Activated CD4-positive, alpha-beta memory T cell treated with anti-CD3 and anti-CD28 coated beads, Interleukin-2, amount 10 ng/mL, durations not matched to agents 7 days and 5 days (primary cell): ENCODE data around the gene SHISA5. TPM values are rescaled to one million over a fixed set of nuclear protein-coding genes. Genes with fewer than 3 reads are reported as not detected.
"Not testable (repeated sequence)": the region's sequence is repeated elsewhere in the genome, so short reads cannot be mapped to it uniquely, and the experiment has no call there.

Experiments
- CTCF ChIA-PET: fragments of 350-600 bp; sonication (Branson Sonifier 250); formaldehyde crosslinking; loops from one replicate; lab custom pipeline; 2021; ENCODE audit warnings: antibody characterized with exemption, inconsistent platforms; lab: Charles Lee
- POLR2A ChIA-PET: fragments of 350-600 bp; sonication (Branson Sonifier 250); formaldehyde crosslinking; loops from one replicate; lab custom pipeline; 2021; ENCODE audit warnings: antibody characterized with exemption; lab: Charles Lee
- DNase-seq: peaks from one replicate; pipeline ENCODE4 v3.0.0-alpha.2; 2020
- H3K27ac Mint-ChIP-seq: one replicate; pipeline ENCODE4 v1.8.0; 2021; ENCODE audit warnings: mild to moderate bottlenecking, mixed read lengths
- H3K27me3 Mint-ChIP-seq: one replicate; pipeline ENCODE4 v1.8.0; 2021; ENCODE audit warnings: mixed read lengths
- H3K36me3 Mint-ChIP-seq: one replicate; pipeline ENCODE4 v1.8.0; 2021; ENCODE audit warnings: low read depth, mixed read lengths
- H3K4me1 Mint-ChIP-seq: one replicate; pipeline ENCODE4 v1.8.0; 2021; ENCODE audit warnings: mixed read lengths
- H3K4me3 Mint-ChIP-seq: one replicate; pipeline ENCODE4 v1.8.0; 2021; ENCODE audit warnings: mild to moderate bottlenecking, mixed read lengths
- H3K9me3 Mint-ChIP-seq: one replicate; pipeline ENCODE4 v1.8.0; 2021; ENCODE audit warnings: mixed read lengths
- total RNA-seq, 2 experiments: library from RNA; stranded (reverse); gene quantifications; one replicate each; pipeline ENCODE4 v1.2.3, GENCODE V29; 2021

SHISA5 gene
- total RNA-seq, 2 experiments from 2014 or later: 336 to 337 TPM

DNA sequence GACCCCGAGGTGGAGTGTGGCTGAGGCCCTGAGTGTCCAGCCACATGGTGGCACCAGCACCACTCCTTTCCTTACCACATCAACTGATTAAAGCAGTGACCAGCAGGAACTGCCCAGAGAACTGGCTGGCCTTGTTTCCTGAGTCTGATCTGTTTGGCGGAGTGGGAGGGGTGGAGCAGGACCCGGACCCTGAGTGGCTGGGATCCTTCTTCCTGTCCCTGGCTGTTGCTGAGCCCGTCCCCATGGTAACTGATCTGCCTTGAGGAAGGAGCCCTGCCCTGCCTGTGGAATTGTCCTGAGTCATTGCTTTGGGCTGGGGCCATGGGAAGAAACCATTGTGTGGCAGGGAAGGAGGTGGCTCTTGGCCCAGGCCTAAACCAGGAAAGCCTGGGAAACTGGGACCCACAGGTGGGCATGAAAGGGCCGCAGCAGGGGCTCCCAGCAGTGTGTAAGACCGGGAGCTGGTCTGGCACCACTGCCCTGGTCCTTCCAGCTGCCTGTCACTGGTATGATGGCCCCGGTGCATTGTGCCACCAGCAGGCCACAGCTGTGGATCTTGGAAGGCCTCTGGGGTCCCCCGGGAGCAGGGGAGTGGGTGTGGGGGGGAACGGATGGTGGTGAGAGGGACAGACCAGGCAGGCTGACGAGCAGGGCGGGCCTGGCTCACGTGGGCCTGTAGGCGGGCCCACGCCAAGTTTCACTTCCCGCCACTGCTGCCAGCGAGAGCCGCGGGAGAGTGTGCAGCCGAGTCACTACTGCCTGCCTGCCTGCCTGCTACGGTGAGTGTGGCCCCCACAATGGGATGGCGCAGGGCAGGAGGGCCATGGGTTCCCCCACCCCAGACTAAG, 38.2 kb downstream of the SHISA5 start:
- Mint-ChIP-seq H3K27me3 (no peaks in the 10 kb centered on the region), H3K27ac (peak overlapping the region; percentile 94), H3K4me3 (peak overlapping the region; percentile 95), H3K9me3 (no peaks in the 10 kb centered on the region), H3K4me1 (peaks cover 56% of the 10 kb centered on the region), H3K36me3 (peaks cover 57% of the 10 kb centered on the region)
- DNase-seq: peak; percentile 87
- CTCF ChIA-PET: interaction anchor here (0.6 to 3.9 kb wide), 7 partner anchors 16 to 93 kb away, joined by 3 to 20 read pairs (median 6); partner anchors contain the start of genes CCDC51 and TMA7
- POLR2A ChIA-PET: interaction anchor here (0.6 to 5.5 kb wide), 24 partner anchors 8 to 628 kb away, joined by 3 to 58 read pairs (median 9); partner anchors contain the start of genes ATRIP, CCDC51, CELSR3 and PFKFB4

- Mint-ChIP-seq H3K4me1 (peaks cover 52% of the 10 kb centered on the region), H3K27me3 (no peaks in the 10 kb centered on the region), H3K27ac (peak overlapping the region; percentile 94), H3K36me3 (peaks cover 58% of the 10 kb centered on the region), H3K9me3 (no peaks in the 10 kb centered on the region), H3K4me3 (peak overlapping the region; percentile 95)
- CTCF ChIA-PET: interaction anchor here (0.6 to 3.9 kb wide), 5 partner anchors 15 to 94 kb away, joined by 3 to 20 read pairs (median 7); no protein-coding TSS in a partner anchor
- POLR2A ChIA-PET: interaction anchor here (0.6 to 5.5 kb wide), 12 partner anchors 8 to 197 kb away, joined by 3 to 58 read pairs (median 14); partner anchors contain the start of genes ATRIP, CCDC51, PFKFB4 and SHISA5
- DNase-seq: no peak
Observed at GRCh38 chr3:48465237-48465530, 38.8 kb downstream of the SHISA5 start.

DNA sequence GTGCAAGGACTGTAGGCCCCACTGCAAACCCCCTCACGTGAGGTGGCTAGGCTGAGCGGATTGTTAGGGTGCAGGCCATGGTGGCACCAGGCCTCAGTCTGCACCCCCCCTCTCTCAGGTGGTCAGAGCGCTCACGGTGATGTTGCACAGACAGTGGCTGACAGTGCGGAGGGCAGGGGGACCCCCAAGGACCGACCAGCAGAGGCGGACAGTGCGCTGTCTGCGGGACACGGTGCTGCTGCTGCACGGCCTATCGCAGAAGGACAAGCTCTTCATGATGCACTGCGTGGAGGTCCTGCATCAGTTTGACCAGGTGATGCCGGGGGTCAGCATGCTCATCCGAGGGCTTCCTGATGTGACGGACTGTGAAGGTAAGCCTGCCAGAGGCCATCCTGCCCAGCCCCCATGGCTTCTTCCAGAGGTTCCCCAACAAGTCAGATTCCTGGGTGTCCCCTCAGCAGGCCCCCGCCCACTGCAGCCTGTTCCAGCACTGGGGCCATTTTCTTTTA, 39.2 kb downstream of the SHISA5 start:
- H3K4me1 Mint-ChIP-seq: peaks cover 48% of the 10 kb centered on the region
- no peak overlapping the region for H3K4me3 Mint-ChIP-seq
- no peak for DNase-seq
- peak overlapping the region; percentile 94 for H3K27ac Mint-ChIP-seq
- H3K9me3 Mint-ChIP-seq: no peaks in the 10 kb centered on the region
- H3K36me3 Mint-ChIP-seq: peaks cover 56% of the 10 kb centered on the region
- POLR2A ChIA-PET: interaction anchor here (1.0 to 5.5 kb wide), 5 partner anchors 8 to 92 kb away, joined by 3 to 58 read pairs (median 20); partner anchors contain the start of genes ATRIP, CCDC51, PFKFB4 and SHISA5
- no peaks in the 10 kb centered on the region for H3K27me3 Mint-ChIP-seq
- CTCF ChIA-PET: interaction anchor here (1.8 to 2.9 kb wide), 2 partner anchors 29 to 94 kb away, joined by 6 to 10 read pairs; no protein-coding TSS in a partner anchor

DNA sequence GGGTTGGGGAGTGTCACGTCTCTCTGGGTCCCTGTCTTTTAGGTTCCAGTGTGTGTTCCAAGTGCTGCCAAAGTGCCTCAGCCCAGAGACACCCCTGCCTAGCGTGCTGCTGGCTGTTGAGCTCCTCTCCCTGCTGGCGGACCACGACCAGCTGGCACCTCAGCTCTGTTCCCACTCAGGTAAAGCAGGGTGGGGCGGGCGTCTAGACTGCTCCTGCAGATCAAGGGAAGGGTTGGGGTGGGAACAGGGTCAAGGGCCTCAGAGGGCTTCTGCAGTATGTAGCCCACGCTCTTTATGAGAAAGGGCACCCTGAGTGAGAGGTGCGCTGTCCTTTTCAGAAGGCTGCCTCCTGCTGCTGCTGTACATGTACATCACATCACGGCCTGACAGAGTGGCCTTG, 40.3 kb downstream of the SHISA5 start:
- DNase-seq: no peak
- Mint-ChIP-seq H3K27me3 (no peaks in the 10 kb centered on the region), H3K36me3 (peaks cover 56% of the 10 kb centered on the region), H3K4me1 (peaks cover 37% of the 10 kb centered on the region), H3K27ac (no peak overlapping the region), H3K4me3 (no peak overlapping the region), H3K9me3 (no peaks in the 10 kb centered on the region)
- CTCF ChIA-PET: interaction anchor here (0.7 to 2.9 kb wide), 3 partner anchors 10 to 86 kb away, joined by 3 to 10 read pairs (median 6); no protein-coding TSS in a partner anchor
- POLR2A ChIA-PET: interaction anchor here (0.7 to 5.5 kb wide), 6 partner anchors 9 to 86 kb away, joined by 3 to 58 read pairs (median 12); partner anchors contain the start of genes ATRIP, CCDC51, SHISA5 and TMA7

DNA sequence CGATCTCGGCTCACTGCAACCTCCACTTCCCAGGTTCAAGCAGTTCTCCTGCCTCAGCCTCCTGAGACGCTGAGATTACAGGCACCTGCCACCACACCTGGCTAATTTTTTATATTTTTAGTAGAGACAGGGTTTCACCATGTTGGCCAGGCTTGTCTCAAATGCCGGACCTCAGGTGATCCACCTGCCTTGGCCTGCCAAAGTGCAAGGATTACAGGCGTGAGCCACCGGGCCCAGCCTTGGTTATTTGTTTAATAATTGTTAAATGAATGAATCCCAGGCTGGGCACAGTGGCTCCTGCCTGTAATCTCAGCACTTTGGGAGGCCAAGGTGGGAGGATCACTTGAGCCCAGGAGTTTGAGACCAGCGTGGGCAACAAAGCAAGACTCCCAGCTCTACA, 42.2 kb downstream of the SHISA5 start:
- not testable (repeated sequence) for H3K27ac Mint-ChIP-seq, H3K4me3 Mint-ChIP-seq, DNase-seq, H3K27me3 Mint-ChIP-seq, H3K9me3 Mint-ChIP-seq
- peaks cover 47% of the 10 kb centered on the region for H3K36me3 Mint-ChIP-seq
- POLR2A ChIA-PET: interaction anchor here (3.3 to 6.5 kb wide), 4 partner anchors 11 to 22 kb away, joined by 20 to 58 read pairs (median 28); partner anchors contain the start of genes ATRIP, CCDC51 and TMA7
- CTCF ChIA-PET: interaction anchor here (2.9 kb wide), 1 partner anchor 26 kb away, joined by 10 read pairs; no protein-coding TSS in a partner anchor
- peaks cover 18% of the 10 kb centered on the region for H3K4me1 Mint-ChIP-seq

DNA sequence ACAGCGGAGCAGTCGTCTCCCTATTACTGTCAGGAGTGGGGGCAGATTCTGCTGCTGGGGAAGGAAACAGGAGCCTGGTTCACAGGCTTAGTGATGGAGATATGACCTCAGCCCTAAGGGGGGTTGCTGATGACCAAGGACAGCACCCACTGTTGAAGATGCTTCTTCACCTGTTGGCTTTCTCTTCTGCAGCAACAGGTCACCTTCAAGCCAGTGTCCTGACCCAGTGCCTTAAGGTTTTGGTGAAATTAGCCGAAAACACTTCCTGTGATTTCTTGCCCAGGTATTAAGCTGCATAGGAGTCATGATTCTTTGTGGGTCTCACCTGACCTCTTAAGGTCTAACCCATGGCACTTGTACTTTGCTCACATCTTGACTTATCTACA, 43.5 kb downstream of the SHISA5 start:
- Mint-ChIP-seq H3K9me3 (no peaks in the 10 kb centered on the region), H3K4me3 (no peak overlapping the region), H3K27me3 (no peaks in the 10 kb centered on the region), H3K4me1 (peaks cover 11% of the 10 kb centered on the region), H3K27ac (peak overlapping the region; percentile 5), H3K36me3 (peaks cover 37% of the 10 kb centered on the region)
- ChIA-PET POLR2A (interaction anchor here (4.4 to 6.5 kb wide), 2 partner anchors 12 to 13 kb away, joined by 11 to 32 read pairs; partner anchors contain the start of gene ATRIP), CTCF (interaction anchor here (0.9 kb wide), 1 partner anchor 24 kb away, joined by 4 read pairs; no protein-coding TSS in a partner anchor)
- no peak for DNase-seq

DNA sequence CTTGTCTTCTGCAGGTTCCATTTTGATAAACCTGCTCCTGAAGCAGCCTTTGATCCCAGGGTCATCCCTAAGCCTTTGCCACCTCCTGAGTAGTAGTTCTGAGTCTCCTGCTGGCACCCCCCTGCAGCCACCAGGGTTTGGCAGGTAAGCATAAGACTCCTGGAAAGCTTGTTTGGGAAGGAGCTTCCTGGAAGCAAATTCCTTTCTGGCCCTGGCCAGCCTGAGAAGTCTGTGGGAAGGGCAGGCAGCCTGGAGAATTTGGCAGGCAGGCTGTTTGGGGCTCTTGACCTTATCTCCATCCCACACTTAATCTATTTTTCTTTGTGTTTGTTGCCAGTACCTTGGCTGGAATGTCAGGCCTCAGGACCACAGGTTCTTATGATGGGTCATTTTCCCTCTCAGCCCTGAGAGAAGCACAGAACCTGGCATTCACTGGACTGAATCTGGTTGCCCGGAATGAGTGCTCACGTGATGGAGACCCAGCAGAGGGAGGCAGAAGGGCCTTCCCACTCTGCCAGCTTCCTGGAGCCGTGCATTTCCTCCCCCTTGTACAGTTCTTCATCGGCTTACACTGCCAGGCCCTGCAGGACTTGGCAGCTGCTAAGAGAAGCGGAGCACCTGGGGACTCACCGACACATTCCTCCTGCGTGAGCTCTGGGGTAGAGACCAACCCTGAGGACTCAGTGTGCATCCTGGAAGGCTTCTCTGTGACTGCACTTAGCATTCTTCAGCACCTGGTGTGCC, 44.0 kb downstream of the SHISA5 start:
- peaks cover 38% of the 10 kb centered on the region for H3K36me3 Mint-ChIP-seq

DNA sequence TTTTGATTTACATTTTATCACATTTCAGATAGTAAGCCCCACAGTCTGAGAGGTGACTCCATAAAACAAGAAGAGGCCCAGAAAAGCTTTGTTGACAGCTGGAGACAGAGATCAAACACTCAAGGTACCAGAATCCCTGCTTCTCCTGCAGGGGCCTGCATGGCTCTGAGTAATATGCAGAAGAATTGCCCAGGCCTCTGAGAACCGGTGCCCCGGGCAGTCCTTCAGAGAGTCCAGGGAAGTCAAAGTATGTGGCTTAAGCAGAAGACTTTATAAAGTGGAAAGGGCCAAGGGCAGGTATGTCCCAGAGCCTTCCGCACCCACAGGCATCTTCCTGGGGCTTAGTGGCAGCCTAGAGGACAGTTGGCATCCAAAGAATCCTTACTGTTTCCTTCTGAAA, 44.6 kb downstream of the SHISA5 start:
- H3K4me1 Mint-ChIP-seq: peaks cover 6% of the 10 kb centered on the region
- no peaks in the 10 kb centered on the region for H3K27me3 Mint-ChIP-seq
- DNase-seq: no peak
- no peaks in the 10 kb centered on the region for H3K9me3 Mint-ChIP-seq
- H3K36me3 Mint-ChIP-seq: peaks cover 43% of the 10 kb centered on the region
- no peak overlapping the region for H3K4me3 Mint-ChIP-seq
- CTCF ChIA-PET: interaction anchor here (1.9 to 5.1 kb wide), 2 partner anchors 24 to 98 kb away, joined by 11 to 25 read pairs; partner anchors contain the start of gene PFKFB4
- POLR2A ChIA-PET: interaction anchor here (1.1 to 6.5 kb wide), 4 partner anchors 12 to 50 kb away, joined by 3 to 32 read pairs (median 7); partner anchors contain the start of gene ATRIP
- H3K27ac Mint-ChIP-seq: no peak overlapping the region

More for the DNA sequence above, 44.0 kb downstream of the SHISA5 start:
- POLR2A ChIA-PET: interaction anchor here (1.1 to 6.5 kb wide), 3 partner anchors 12 to 50 kb away, joined by 3 to 32 read pairs (median 11); partner anchors contain the start of gene ATRIP
- Mint-ChIP-seq H3K4me1 (peaks cover 6% of the 10 kb centered on the region), H3K27ac (no peak overlapping the region), H3K27me3 (no peaks in the 10 kb centered on the region), H3K4me3 (no peak overlapping the region), H3K9me3 (no peaks in the 10 kb centered on the region)
- CTCF ChIA-PET: interaction anchor here (1.9 kb wide), 1 partner anchor 97 kb away, joined by 11 read pairs; the partner anchor contains the start of gene PFKFB4
- no peak for DNase-seq

DNA sequence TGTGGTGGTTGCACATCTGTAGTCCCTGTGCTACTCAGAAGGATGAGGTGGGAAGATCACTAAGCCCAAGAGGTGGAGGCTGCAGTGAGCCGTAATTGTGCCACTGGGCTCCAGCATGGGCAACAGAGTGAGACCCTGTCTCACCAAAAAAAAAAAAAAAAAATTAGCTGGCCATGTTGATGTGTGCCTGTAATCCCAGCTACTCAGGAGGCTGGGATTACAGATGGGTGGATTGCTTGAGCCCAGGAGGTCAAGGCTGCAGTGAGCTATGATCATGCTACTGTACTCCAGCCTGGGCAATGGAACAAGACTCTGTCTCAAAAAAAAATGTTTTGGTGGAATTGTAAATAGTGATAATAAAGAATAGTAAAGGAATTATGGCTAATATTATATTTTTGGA, 47.5 kb downstream of the SHISA5 start:
- POLR2A ChIA-PET: interaction anchor here (1.4 to 6.5 kb wide), 3 partner anchors 9 to 10 kb away, joined by 4 to 32 read pairs (median 7); partner anchors contain the start of gene ATRIP
- peaks cover 62% of the 10 kb centered on the region for H3K36me3 Mint-ChIP-seq
- peaks cover 6% of the 10 kb centered on the region for H3K4me1 Mint-ChIP-seq

GRCh38 chr3:48451270-48451669, 52.7 kb downstream of the SHISA5 start:
- Mint-ChIP-seq H3K27me3 (no peaks in the 10 kb centered on the region), H3K27ac (no peak overlapping the region), H3K36me3 (peaks cover 50% of the 10 kb centered on the region), H3K4me3 (no peak overlapping the region), H3K9me3 (no peaks in the 10 kb centered on the region), H3K4me1 (peaks cover 24% of the 10 kb centered on the region)
- DNase-seq: no peak
- POLR2A ChIA-PET: interaction anchor here (9.0 kb wide), 1 partner anchor 13 kb away, joined by 58 read pairs; a partner anchor contains a TSS
- CTCF ChIA-PET: interaction anchor here (2.1 to 10.6 kb wide), 2 partner anchors 16 to 98 kb away, joined by 7 to 113 read pairs; no protein-coding TSS in a partner anchor

More for the DNA sequence above, 47.5 kb downstream of the SHISA5 start:
- no peaks in the 10 kb centered on the region for H3K9me3 Mint-ChIP-seq
- CTCF ChIA-PET: interaction anchor here (1.3 to 5.1 kb wide), 3 partner anchors 10 to 21 kb away, joined by 4 to 25 read pairs (median 6); partner anchors contain the start of gene ATRIP
- H3K4me3 Mint-ChIP-seq: no peak overlapping the region
- no peak overlapping the region for H3K27ac Mint-ChIP-seq
- H3K27me3 Mint-ChIP-seq: no peaks in the 10 kb centered on the region
- no peak for DNase-seq

GRCh38 chr3:48446425-48447193, 57.4 kb downstream of the SHISA5 start, which contains the start of gene ATRIP:
ATRIP (plus strand) TSS chr3:48446737; CDS start chr3:48446846, 109 bp downstream.
- Mint-ChIP-seq H3K9me3 (no peaks in the 10 kb centered on the region), H3K4me1 (peaks cover 53% of the 10 kb centered on the region), H3K27ac (peak within 1 kb of the TSS; percentile 88), H3K36me3 (peaks cover 53% of the 10 kb centered on the region), H3K27me3 (no peaks in the 10 kb centered on the region), H3K4me3 (peak within 1 kb of the TSS; percentile 90)
- POLR2A ChIA-PET: interaction anchor here (0.7 to 9.0 kb wide), 21 partner anchors 10 to 264 kb away, joined by 3 to 58 read pairs (median 4); partner anchors contain the start of genes CDC25A, PLXNB1 and ZNF589
- DNase-seq: peak; percentile 90
- CTCF ChIA-PET: interaction anchor here (0.6 to 10.6 kb wide), 9 partner anchors 10 to 1226 kb away, joined by 3 to 113 read pairs (median 4); no protein-coding TSS in a partner anchor
